ENCODE data around the gene ESYT3. TPM values are rescaled to one million over a fixed set of nuclear protein-coding genes. Genes with fewer than 3 reads are reported as not detected.

ESYT3 gene
- total RNA-seq, 2 experiments from 2014 or later: 0.23 to 0.26 TPM

DNA sequence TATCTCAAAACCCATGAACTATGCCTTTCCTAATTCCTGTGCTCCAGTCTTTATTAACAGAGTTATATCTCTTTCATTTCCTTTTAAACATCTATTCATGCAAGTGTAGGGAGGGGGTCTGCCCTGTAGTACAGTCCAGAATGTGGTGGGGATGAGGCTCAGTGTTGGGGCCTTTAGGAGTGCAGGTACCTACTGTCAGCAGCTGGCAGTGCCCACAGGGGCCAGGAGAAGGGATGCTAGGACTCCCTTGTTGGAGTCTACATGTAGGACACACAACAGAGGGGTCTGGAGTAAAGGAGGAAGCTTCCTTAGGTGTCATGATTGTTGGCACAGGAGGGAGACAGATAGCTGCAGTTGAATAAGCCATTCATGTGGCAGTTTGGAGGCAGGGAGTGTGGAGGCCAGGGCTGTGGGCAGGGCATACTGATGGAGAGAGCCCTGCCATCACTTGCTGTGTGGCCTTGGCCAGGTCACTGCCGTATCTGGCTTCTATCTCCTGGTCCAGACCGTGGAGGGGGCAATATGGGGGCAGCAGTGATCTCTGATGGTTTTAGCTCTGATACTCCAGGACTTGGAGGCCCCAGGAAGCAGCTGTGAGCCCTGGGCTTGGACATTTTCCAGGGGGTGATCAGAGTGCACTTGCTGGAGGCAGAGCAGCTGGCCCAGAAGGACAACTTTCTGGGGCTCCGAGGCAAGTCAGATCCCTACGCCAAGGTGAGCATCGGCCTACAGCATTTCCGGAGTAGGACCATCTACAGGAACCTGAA is 29.5 kb downstream of the ESYT3 start:
- Mint-ChIP-seq H3K27ac (no peak overlapping the region), H3K4me3 (no peak overlapping the region), H3K27me3 (peaks cover 6% of the 10 kb centered on the region), H3K9me3 (ENCODE audit: low read depth) (no peaks in the 10 kb centered on the region), H3K36me3 (no peaks in the 10 kb centered on the region), H3K4me1 (no peaks in the 10 kb centered on the region)
- CTCF ChIA-PET: interaction anchor here (1.0 kb wide), 1 partner anchor 11 kb away, joined by 3 read pairs; no protein-coding TSS in a partner anchor
- DNase-seq (no peak), ATAC-seq (no peak)

- no peak for ATAC-seq
- CTCF ChIA-PET: no interaction called here
- no peak overlapping the region for H3K27ac Mint-ChIP-seq
- DNase-seq: no peak
- no peaks in the 10 kb centered on the region for H3K4me1 Mint-ChIP-seq
- H3K27me3 Mint-ChIP-seq: peaks cover 6% of the 10 kb centered on the region
- H3K36me3 Mint-ChIP-seq: no peaks in the 10 kb centered on the region
- H3K4me3 Mint-ChIP-seq: no peak overlapping the region
- no peaks in the 10 kb centered on the region for H3K9me3 Mint-ChIP-seq (ENCODE audit: low read depth)
Measured at GRCh38 chr3:138464491-138464860, 30.1 kb downstream of the ESYT3 start.

DNA sequence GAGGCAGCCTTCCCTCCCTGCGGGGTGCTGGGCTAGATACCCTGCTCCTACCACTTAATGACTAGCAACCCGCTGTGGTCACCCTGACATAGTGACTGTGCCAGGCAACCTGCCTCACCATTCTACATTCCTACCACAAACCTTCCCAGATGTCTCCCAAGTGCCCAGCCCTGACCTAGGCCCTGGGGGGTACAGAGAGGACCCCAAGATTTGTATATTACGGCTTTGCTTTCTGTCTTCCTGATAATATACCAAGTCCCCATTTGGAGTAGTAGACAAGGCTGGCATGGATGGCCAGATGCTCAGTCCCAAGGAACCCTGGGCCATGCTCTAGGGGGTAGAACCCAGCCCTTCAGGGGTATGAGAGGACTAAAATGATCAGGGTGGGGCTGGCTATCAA is 31.0 kb downstream of the ESYT3 start:
- Mint-ChIP-seq H3K4me3 (no peak overlapping the region), H3K4me1 (no peaks in the 10 kb centered on the region), H3K27ac (no peak overlapping the region), H3K36me3 (no peaks in the 10 kb centered on the region), H3K27me3 (peaks cover 7% of the 10 kb centered on the region), H3K9me3 (ENCODE audit: low read depth) (no peaks in the 10 kb centered on the region)
- ATAC-seq: no peak
- CTCF ChIA-PET: no interaction called here
- no peak for DNase-seq

- Mint-ChIP-seq H3K9me3 (ENCODE audit: low read depth) (no peaks in the 10 kb centered on the region), H3K36me3 (no peaks in the 10 kb centered on the region), H3K4me1 (no peaks in the 10 kb centered on the region), H3K27ac (no peak overlapping the region), H3K27me3 (peaks cover 8% of the 10 kb centered on the region), H3K4me3 (no peak overlapping the region)
- DNase-seq (no peak), ATAC-seq (no peak)
- CTCF ChIA-PET: no interaction called here
Measured at GRCh38 chr3:138465925-138466324, 31.5 kb downstream of the ESYT3 start.

- DNase-seq: no peak
- H3K36me3 Mint-ChIP-seq: no peaks in the 10 kb centered on the region
- H3K4me1 Mint-ChIP-seq: no peaks in the 10 kb centered on the region
- no peak for ATAC-seq
- no peak overlapping the region for H3K27ac Mint-ChIP-seq
- H3K27me3 Mint-ChIP-seq: peaks cover 8% of the 10 kb centered on the region
- CTCF ChIA-PET: interaction anchor here (1.7 kb wide), 1 partner anchor 11 kb away, joined by 4 read pairs; no protein-coding TSS in a partner anchor
- no peak overlapping the region for H3K4me3 Mint-ChIP-seq
- no peaks in the 10 kb centered on the region for H3K9me3 Mint-ChIP-seq (ENCODE audit: low read depth)
Measured at GRCh38 chr3:138467931-138468330, 33.5 kb downstream of the ESYT3 start.

GRCh38 chr3:138468451-138468850 is 34.0 kb downstream of the ESYT3 start:
- Mint-ChIP-seq H3K4me3 (no peak overlapping the region), H3K9me3 (ENCODE audit: low read depth) (no peaks in the 10 kb centered on the region), H3K27ac (no peak overlapping the region), H3K27me3 (peaks cover 8% of the 10 kb centered on the region), H3K36me3 (no peaks in the 10 kb centered on the region), H3K4me1 (no peaks in the 10 kb centered on the region)
- ATAC-seq: no peak
- DNase-seq: no peak
- CTCF ChIA-PET: interaction anchor here (1.7 kb wide), 1 partner anchor 10 kb away, joined by 4 read pairs; no protein-coding TSS in a partner anchor

- DNase-seq (no peak), ATAC-seq (no peak)
- Mint-ChIP-seq H3K27me3 (peaks cover 8% of the 10 kb centered on the region), H3K27ac (no peak overlapping the region), H3K4me1 (no peaks in the 10 kb centered on the region), H3K4me3 (no peak overlapping the region), H3K9me3 (ENCODE audit: low read depth) (no peaks in the 10 kb centered on the region), H3K36me3 (no peaks in the 10 kb centered on the region)
- CTCF ChIA-PET: interaction anchor here (1.7 kb wide), 1 partner anchor 10 kb away, joined by 4 read pairs; no protein-coding TSS in a partner anchor
Measured at GRCh38 chr3:138468886-138469285, 34.5 kb downstream of the ESYT3 start.

- DNase-seq (no peak), ATAC-seq (no peak)
- no peak overlapping the region for H3K27ac Mint-ChIP-seq
- H3K9me3 Mint-ChIP-seq (ENCODE audit: low read depth): no peaks in the 10 kb centered on the region
- H3K4me1 Mint-ChIP-seq: no peaks in the 10 kb centered on the region
- H3K27me3 Mint-ChIP-seq: peaks cover 9% of the 10 kb centered on the region
- CTCF ChIA-PET: interaction anchor here (1.0 to 2.1 kb wide), 2 partner anchors 9 to 52 kb away, joined by 3 to 6 read pairs; no protein-coding TSS in a partner anchor
- H3K4me3 Mint-ChIP-seq: no peak overlapping the region
- H3K36me3 Mint-ChIP-seq: no peaks in the 10 kb centered on the region
Measured at GRCh38 chr3:138469874-138470273, 35.5 kb downstream of the ESYT3 start.

DNA sequence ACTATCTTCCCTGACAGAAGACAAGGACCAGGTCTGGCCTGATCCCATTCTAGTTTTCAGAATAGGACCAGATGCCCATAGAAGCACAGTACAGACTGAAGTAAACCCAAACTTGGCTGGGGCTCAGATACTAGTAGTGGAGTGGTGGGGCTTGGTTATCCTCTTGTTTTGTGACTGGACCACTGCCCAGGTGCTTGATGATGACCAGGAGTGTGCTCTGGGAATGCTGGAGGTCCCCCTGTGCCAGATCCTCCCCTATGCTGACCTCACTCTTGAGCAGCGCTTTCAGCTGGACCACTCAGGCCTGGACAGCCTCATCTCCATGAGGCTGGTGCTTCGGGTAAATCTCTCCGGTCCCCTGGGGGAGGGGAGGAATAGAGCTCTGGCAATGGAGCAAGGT is 36.3 kb downstream of the ESYT3 start:
- Mint-ChIP-seq H3K36me3 (no peaks in the 10 kb centered on the region), H3K27me3 (peaks cover 12% of the 10 kb centered on the region), H3K4me3 (no peak overlapping the region), H3K4me1 (no peaks in the 10 kb centered on the region), H3K27ac (no peak overlapping the region), H3K9me3 (ENCODE audit: low read depth) (no peaks in the 10 kb centered on the region)
- DNase-seq (no peak), ATAC-seq (no peak)
- CTCF ChIA-PET: interaction anchor here (1.0 to 2.1 kb wide), 2 partner anchors 9 to 53 kb away, joined by 3 to 6 read pairs; no protein-coding TSS in a partner anchor

- no peaks in the 10 kb centered on the region for H3K36me3 Mint-ChIP-seq
- no peak overlapping the region for H3K4me3 Mint-ChIP-seq
- DNase-seq (no peak), ATAC-seq (no peak)
- no peak overlapping the region for H3K27ac Mint-ChIP-seq
- CTCF ChIA-PET: interaction anchor here (2.1 kb wide), 1 partner anchor 8 kb away, joined by 6 read pairs; no protein-coding TSS in a partner anchor
- no peaks in the 10 kb centered on the region for H3K4me1 Mint-ChIP-seq
- H3K27me3 Mint-ChIP-seq: peaks cover 8% of the 10 kb centered on the region
- H3K9me3 Mint-ChIP-seq (ENCODE audit: low read depth): no peaks in the 10 kb centered on the region
Measured at GRCh38 chr3:138471481-138471880, 37.1 kb downstream of the ESYT3 start.

- Mint-ChIP-seq H3K27ac (no peak overlapping the region), H3K27me3 (peaks cover 8% of the 10 kb centered on the region), H3K4me1 (no peaks in the 10 kb centered on the region), H3K9me3 (ENCODE audit: low read depth) (no peaks in the 10 kb centered on the region), H3K4me3 (no peak overlapping the region), H3K36me3 (no peaks in the 10 kb centered on the region)
- no peak for ATAC-seq
- CTCF ChIA-PET: no interaction called here
- no peak for DNase-seq
Measured at GRCh38 chr3:138472141-138472825, 37.9 kb downstream of the ESYT3 start.

GRCh38 chr3:138473391-138473790 is 39.0 kb downstream of the ESYT3 start:
- no peaks in the 10 kb centered on the region for H3K36me3 Mint-ChIP-seq
- DNase-seq (no peak), ATAC-seq (no peak)
- no peaks in the 10 kb centered on the region for H3K4me1 Mint-ChIP-seq
- no peak overlapping the region for H3K4me3 Mint-ChIP-seq
- H3K9me3 Mint-ChIP-seq (ENCODE audit: low read depth): no peaks in the 10 kb centered on the region
- H3K27me3 Mint-ChIP-seq: peaks cover 8% of the 10 kb centered on the region
- H3K27ac Mint-ChIP-seq: no peak overlapping the region
- CTCF ChIA-PET: no interaction called here

GRCh38 chr3:138474163-138474562 is 39.7 kb downstream of the ESYT3 start:
- no peak overlapping the region for H3K27ac Mint-ChIP-seq
- no peaks in the 10 kb centered on the region for H3K36me3 Mint-ChIP-seq
- H3K4me1 Mint-ChIP-seq: no peaks in the 10 kb centered on the region
- DNase-seq: no peak
- CTCF ChIA-PET: interaction anchor here (0.9 kb wide), 1 partner anchor 11 kb away, joined by 3 read pairs; no protein-coding TSS in a partner anchor
- H3K4me3 Mint-ChIP-seq: no peak overlapping the region
- no peak for ATAC-seq
- peaks cover 8% of the 10 kb centered on the region for H3K27me3 Mint-ChIP-seq
- no peaks in the 10 kb centered on the region for H3K9me3 Mint-ChIP-seq (ENCODE audit: low read depth)

DNA sequence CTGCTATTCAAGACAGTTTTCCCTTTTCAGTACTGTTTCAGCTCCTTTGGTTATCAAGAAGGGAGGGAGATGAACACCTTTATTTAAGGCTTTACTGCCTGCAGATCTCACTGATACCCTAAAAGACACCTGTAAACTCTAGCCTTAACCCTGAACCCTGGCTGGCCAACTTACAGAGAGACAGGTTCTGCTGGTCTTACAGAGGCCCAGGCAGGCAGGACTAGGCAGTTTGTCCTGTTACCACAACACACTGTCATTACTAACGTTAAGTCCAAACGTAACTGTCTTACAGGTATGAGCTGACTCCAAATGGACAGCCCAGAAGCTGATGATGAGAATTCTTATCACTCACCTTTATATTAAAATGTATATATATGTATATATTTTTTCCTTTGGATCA is 42.1 kb downstream of the ESYT3 start:
- no peak for DNase-seq
- H3K36me3 Mint-ChIP-seq: no peaks in the 10 kb centered on the region
- no peaks in the 10 kb centered on the region for H3K4me1 Mint-ChIP-seq
- no peak overlapping the region for H3K4me3 Mint-ChIP-seq
- peaks cover 17% of the 10 kb centered on the region for H3K27me3 Mint-ChIP-seq
- CTCF ChIA-PET: no interaction called here
- no peak overlapping the region for H3K27ac Mint-ChIP-seq
- no peak for ATAC-seq
- no peaks in the 10 kb centered on the region for H3K9me3 Mint-ChIP-seq (ENCODE audit: low read depth)

All from activated CD8-positive, alpha-beta memory T cell treated with anti-CD3 and anti-CD28 coated beads, Interleukin-2, amount 10 ng/mL, durations not matched to agents 7 days and 5 days (primary cell).